Stimulated activated CD4-positive, alpha-beta T cell treated with anti-CD3 and anti-CD28 coated beads, Interleukin-2, amount 100 ng/mL, for 48 hours (primary cell): ENCODE data around the gene RAB3GAP1.
"Not testable (repeated sequence)": the region's sequence is repeated elsewhere in the genome, so short reads cannot be mapped to it uniquely, and the experiment has no call there.

ENCODE experiments used
- DNase-seq, 2 donors: peaks; one replicate each; pipeline ENCODE4 v3.0.0-alpha.2; 2020

The RAB3GAP1 gene

GRCh38 chr2:135105513-135106316 is 53.6 kb downstream of the RAB3GAP1 start:
- not testable (repeated sequence) for DNase-seq

- no peak for DNase-seq
Observed at GRCh38 chr2:135113322-135113721, 61.2 kb downstream of the RAB3GAP1 start.

GRCh38 chr2:135119582-135119981 is 67.5 kb downstream of the RAB3GAP1 start:
- DNase-seq: no peak

- DNase-seq: no peak
Observed at GRCh38 chr2:135121016-135121657, 69.0 kb downstream of the RAB3GAP1 start.

- DNase-seq: not testable (repeated sequence)
Observed at GRCh38 chr2:135121658-135122039, 69.6 kb downstream of the RAB3GAP1 start.

GRCh38 chr2:135124924-135125886 is 73.1 kb downstream of the RAB3GAP1 start:
- DNase-seq: no peak

- DNase-seq: no peak
Observed at GRCh38 chr2:135125940-135126339, 73.8 kb downstream of the RAB3GAP1 start.

GRCh38 chr2:135130751-135131150 is 78.7 kb downstream of the RAB3GAP1 start:
- no peak for DNase-seq

- DNase-seq: no peak
Observed at GRCh38 chr2:135132314-135132713, 80.2 kb downstream of the RAB3GAP1 start.

GRCh38 chr2:135140606-135141005 is 88.5 kb downstream of the RAB3GAP1 start:
- DNase-seq: no peak

- DNase-seq: no peak
Observed at GRCh38 chr2:135142323-135142722, 90.2 kb downstream of the RAB3GAP1 start.

GRCh38 chr2:135144343-135144742 is 92.3 kb downstream of the RAB3GAP1 start:
- no peak for DNase-seq

GRCh38 chr2:135149251-135149650 is 97.2 kb downstream of the RAB3GAP1 start:
- no peak for DNase-seq

GRCh38 chr2:135150725-135151124 is 98.6 kb downstream of the RAB3GAP1 start:
- no peak for DNase-seq

GRCh38 chr2:135151615-135152014 is 99.5 kb downstream of the RAB3GAP1 start:
- DNase-seq: no peak

- no peak for DNase-seq
Observed at GRCh38 chr2:135152361-135152760, 100.3 kb downstream of the RAB3GAP1 start.

- DNase-seq: no peak
Observed at GRCh38 chr2:135154962-135155361, 102.9 kb downstream of the RAB3GAP1 start.

GRCh38 chr2:135157856-135158255 is 105.8 kb downstream of the RAB3GAP1 start:
- no peak for DNase-seq

GRCh38 chr2:135159191-135159590 is 107.1 kb downstream of the RAB3GAP1 start:
- no peak for DNase-seq

- no peak for DNase-seq
Observed at GRCh38 chr2:135162377-135162776, 110.3 kb downstream of the RAB3GAP1 start.

- DNase-seq: no peak
Observed at GRCh38 chr2:135162786-135163185, 110.7 kb downstream of the RAB3GAP1 start.

- DNase-seq: no peak
Observed at GRCh38 chr2:135163306-135163705, 111.2 kb downstream of the RAB3GAP1 start.

- no peak for DNase-seq
Observed at GRCh38 chr2:135163901-135164300, 111.8 kb downstream of the RAB3GAP1 start.
